AG04449 (cell line): Measurements from ENCODE around the gene MED13L.

Experiments
- CTCF ChIA-PET: fragments of 350-600 bp; formaldehyde crosslinking; extraction: SDS; loops from one replicate; lab custom pipeline; 2021; ENCODE audit warnings: antibody characterized with exemption; lab: Yijun Ruan, JAX
- POLR2A ChIA-PET: fragments of 400-600, 350-600 bp; formaldehyde crosslinking; extraction: SDS; loops from one replicate; lab custom pipeline; 2020; ENCODE audit warnings: antibody characterized with exemption, inconsistent platforms; lab: Yijun Ruan, JAX
- DNase-seq: peaks from one replicate; pipeline ENCODE4 v3.0.0-alpha.2; 2010; ENCODE audit warnings: low read depth, low spot score
- H3K4me3 ChIP-seq: 2 replicates; pipeline ENCODE4 v1.5.1; 2011; ENCODE audit warnings: low read depth, mild to moderate bottlenecking, control low read depth, low read length
- CTCF ChIP-seq: IDR thresholded peaks from one replicate; pipeline ENCODE4 v1.5.1; 2011; ENCODE audit warnings: mild to moderate bottlenecking, moderate library complexity, low read length, control low read depth, inconsistent platforms; ENCODE audit not compliant: insufficient read depth; ENCODE audit errors: missing control alignments

The MED13L gene

DNA sequence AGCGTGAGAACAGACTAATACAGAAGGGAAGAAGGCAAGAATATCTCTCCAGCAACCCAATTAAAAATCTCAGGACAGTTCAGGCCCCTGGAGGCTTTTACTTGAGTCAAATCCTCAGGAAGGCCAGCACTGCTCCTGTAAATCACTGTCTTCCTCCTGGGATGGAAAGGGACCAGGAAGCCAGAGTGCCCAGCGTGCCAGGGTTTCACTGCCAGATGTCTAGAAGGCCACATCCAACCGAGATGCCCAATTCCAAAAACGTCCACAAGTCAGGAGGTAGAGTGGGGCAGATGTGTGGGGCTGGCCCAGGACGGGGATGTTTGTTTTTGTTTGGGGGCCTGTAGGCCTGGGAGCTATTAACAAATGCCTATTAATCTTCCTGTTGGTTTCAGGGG, 332.0 kb downstream of the MED13L start:
- TF ChIP-seq CTCF = no peak
- no peak overlapping the region for H3K4me3 ChIP-seq
- POLR2A ChIA-PET = no interaction called here
- DNase-seq = no peak
- CTCF ChIA-PET = interaction anchor here (0.6 to 1.2 kb wide), 4 partner anchors 19 to 1280 kb away, joined by 3 read pairs; no protein-coding TSS in a partner anchor

DNA sequence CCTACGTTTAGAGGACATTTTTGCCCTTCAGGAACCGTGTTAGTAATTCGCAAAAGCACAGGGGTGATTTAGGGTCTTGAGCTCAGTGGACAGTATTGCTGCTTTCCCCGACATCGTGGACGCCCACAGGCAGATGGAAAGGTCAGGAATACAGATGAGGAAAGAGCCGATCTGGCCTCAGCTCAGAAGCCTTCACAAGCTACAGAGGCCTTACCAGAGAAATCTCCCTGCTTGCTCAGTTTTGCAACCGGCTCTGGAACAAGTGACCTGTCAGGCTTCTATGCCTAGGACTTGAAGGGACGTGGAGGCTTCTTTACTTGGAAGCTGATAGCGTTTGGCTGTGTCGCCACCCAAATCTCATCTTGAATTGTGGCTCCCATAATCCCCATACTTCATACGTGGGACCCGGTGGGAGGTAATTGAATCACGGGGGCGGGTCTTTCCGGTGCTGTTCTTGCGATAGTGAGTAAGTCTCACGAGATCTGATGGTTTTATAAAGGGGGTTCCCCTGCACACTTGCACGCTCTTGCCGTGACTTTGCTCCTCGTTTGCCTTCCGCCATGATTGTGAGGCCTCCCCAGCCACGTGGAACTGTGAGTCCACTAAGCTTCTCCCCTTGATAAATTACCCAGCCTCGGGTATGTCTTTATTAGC, 332.5 kb downstream of the MED13L start:
- no peak for DNase-seq
- ChIA-PET CTCF (interaction anchor here (0.6 to 1.2 kb wide), 4 partner anchors 19 to 1964 kb away, joined by 3 read pairs; no protein-coding TSS in a partner anchor), POLR2A (no interaction called here)
- H3K4me3 ChIP-seq = no peak overlapping the region
- no peak for TF ChIP-seq CTCF

- DNase-seq = no peak
- no peak overlapping the region for H3K4me3 ChIP-seq
- TF ChIP-seq CTCF = no peak
- ChIA-PET CTCF (interaction anchor here (0.9 kb wide), 1 partner anchor 1964 kb away, joined by 3 read pairs; no protein-coding TSS in a partner anchor), POLR2A (no interaction called here)
Measured at GRCh38 chr12:115944392-115944742, 333.1 kb downstream of the MED13L start.

DNA sequence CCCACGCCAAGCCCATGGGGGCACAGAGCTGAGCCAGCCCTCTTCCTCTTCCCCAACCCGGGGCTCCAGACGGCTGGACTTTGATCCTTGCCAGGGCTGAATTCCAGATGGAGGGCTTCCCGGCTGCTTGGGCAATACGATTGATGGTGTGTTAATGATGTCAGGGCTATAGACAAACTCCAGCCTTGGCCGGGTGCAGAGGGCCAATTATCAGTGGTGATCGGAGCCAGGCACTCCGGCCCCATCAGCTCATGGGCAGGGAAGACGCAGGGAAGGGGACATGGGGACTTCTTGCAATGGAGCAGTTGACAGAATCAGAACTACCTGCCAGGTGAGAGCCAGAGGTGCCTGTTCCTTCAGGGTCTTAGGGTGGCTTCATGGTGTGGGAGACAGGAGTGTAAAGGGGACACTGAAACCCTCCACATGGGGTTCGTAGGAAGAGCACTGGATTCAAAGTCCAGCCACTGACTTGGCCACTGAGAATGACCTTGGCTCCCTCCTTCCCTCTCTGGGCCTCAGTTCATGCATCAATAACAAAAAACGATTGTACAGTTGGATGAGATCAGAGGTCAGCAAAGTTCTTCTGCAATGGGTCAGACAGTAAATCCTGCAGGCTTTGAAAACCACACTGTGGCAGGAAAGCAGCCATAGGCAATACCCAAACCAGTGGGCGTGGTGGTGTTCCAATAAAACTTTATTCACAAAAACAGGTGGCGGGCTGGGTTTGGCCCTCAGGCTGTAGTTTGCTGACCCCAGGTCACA, 333.7 kb downstream of the MED13L start:
- ChIA-PET POLR2A (no interaction called here), CTCF (no interaction called here)
- DNase-seq = no peak
- H3K4me3 ChIP-seq = no peak overlapping the region
- no peak for TF ChIP-seq CTCF

GRCh38 chr12:115943310-115943629, 334.2 kb downstream of the MED13L start:
- no peak for DNase-seq
- TF ChIP-seq CTCF = no peak
- ChIA-PET CTCF (no interaction called here), POLR2A (no interaction called here)
- H3K4me3 ChIP-seq = no peak overlapping the region

DNA sequence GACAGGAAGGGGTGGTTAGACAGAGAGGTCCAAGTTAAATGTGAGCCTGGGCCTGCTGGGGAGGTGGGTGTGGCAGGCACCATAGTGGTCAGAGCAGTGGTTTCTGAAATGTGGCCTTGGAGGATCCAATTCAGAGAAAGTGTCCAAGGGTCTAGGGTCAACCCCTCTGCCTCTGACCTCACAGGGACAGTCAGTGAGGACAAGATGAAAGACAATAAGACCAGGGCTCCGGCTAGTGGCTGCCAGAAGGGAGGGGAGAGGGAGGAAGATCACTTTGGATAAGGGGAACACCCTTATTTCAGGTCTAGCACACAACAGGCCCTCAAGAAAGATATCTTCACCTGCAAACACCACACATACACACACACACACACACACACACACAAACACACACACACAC, 335.1 kb downstream of the MED13L start:
- CTCF ChIA-PET = no interaction called here
- DNase-seq = no peak
- TF ChIP-seq CTCF = no peak
- POLR2A ChIA-PET = no interaction called here
- no peak overlapping the region for H3K4me3 ChIP-seq
